Measurements from ENCODE around the gene LRMDA.

DNA sequence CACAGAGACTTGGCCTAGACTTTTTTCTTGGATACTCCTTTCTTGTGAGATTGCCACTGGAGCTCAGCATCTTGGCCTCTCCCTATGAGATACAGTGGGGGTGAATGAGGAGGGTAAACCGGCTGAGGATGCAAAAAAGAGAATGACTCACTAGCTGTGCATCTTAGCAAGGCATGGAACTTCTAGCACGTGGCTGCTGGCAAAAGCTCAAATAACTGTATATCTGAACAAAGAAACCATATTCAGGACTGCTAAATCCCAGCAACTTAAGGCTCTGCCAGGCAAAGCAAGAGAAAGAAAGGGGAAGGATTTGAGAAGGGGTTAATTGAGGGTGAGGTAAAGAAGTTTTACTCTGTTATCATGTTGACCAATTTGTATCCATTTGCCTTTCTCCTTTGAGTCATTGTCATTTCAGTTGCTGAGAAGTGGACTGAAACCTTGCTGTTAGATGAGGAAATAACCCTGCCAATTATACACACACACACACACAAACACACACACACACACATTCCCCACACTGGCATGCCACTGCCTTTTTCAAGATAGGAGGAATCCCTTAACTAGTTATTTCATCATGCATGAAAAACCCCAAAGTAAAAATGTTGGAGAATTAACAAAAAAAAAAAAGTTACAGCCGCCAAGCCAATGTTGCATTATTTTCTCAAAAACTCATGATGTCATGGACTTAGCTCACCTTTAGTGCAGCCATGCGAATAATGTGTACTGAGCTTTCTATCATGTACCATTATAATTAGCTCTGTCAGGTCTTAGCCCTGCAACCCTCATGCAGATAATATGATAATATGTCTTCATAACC, 997.3 kb downstream of the LRMDA start:
- TF ChIP-seq, protein P1, sequence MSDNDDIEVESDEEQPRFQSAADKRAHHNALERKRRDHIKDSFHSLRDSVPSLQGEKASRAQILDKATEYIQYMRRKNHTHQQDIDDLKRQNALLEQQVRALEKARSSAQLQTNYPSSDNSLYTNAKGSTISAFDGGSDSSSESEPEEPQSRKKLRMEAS (IDR thresholded peaks at IDR 0.05), result no peak
- no peak for TF ChIP-seq NFIC (IDR thresholded peaks at IDR 0.05)
- no peak for TF ChIP-seq CREB1 (IDR thresholded peaks at IDR 0.05; ENCODE audit: low read depth)
- TF ChIP-seq ZBTB7A (IDR thresholded peaks at IDR 0.05; ENCODE audit: low read depth), result no peak

Data from Ishikawa (cell line).